ENCODE results near the gene GZF1. TPM values are rescaled to one million over a fixed set of nuclear protein-coding genes. Genes with fewer than 3 reads are reported as not detected.
A peak's percentile ranks its signal among the peaks of the same experiment; 100 is the strongest.

GZF1 gene
- 14.6 TPM for total RNA-seq
- long read RNA-seq, full-length matches to known transcripts, result 3 of 4 reads
- long read RNA-seq, partial matches to known transcripts, result 0 of 4 reads
- long read RNA-seq, other reads (novel, unspliced or antisense), result 1 of 4 reads

GRCh38 chr20:23361476-23362391, at the start of gene GZF1:
TSS of gene GZF1 (plus strand) at chr20:23362182. CDS start at chr20:23364384, 2,202 bp downstream.
- peak; percentile 100 for DNase-seq (ENCODE audit: low spot score)

- no peak for DNase-seq (ENCODE audit: low spot score)
These were observed 48.7 kb upstream of the GZF1 start for GRCh38 chr20:23313271-23313670.

- no peak for DNase-seq (ENCODE audit: low spot score)
These were observed 47.3 kb upstream of the GZF1 start for GRCh38 chr20:23314699-23315098.

- no peak for DNase-seq (ENCODE audit: low spot score)
These were observed 46.9 kb upstream of the GZF1 start for GRCh38 chr20:23315099-23315498.

- DNase-seq (ENCODE audit: low spot score), result no peak
These were observed 45.4 kb upstream of the GZF1 start for GRCh38 chr20:23316626-23317025.

- DNase-seq (ENCODE audit: low spot score), result no peak
These were observed 44.9 kb upstream of the GZF1 start for GRCh38 chr20:23317081-23317480.

- DNase-seq (ENCODE audit: low spot score), result no peak
These were observed 43.6 kb upstream of the GZF1 start for GRCh38 chr20:23318347-23318746.

GRCh38 chr20:23320317-23320716, 41.7 kb upstream of the GZF1 start:
- DNase-seq (ENCODE audit: low spot score), result no peak

- no peak for DNase-seq (ENCODE audit: low spot score)
These were observed 36.9 kb upstream of the GZF1 start for GRCh38 chr20:23325107-23325506.

GRCh38 chr20:23326774-23327173, 35.2 kb upstream of the GZF1 start:
- no peak for DNase-seq (ENCODE audit: low spot score)

- DNase-seq (ENCODE audit: low spot score), result no peak
These were observed 34.2 kb upstream of the GZF1 start for GRCh38 chr20:23327617-23328333.

- no peak for DNase-seq (ENCODE audit: low spot score)
These were observed 30.3 kb upstream of the GZF1 start for GRCh38 chr20:23331450-23332350.

- no peak for DNase-seq (ENCODE audit: low spot score)
These were observed 29.5 kb upstream of the GZF1 start for GRCh38 chr20:23332467-23332866.

- no peak for DNase-seq (ENCODE audit: low spot score)
These were observed 27.9 kb upstream of the GZF1 start for GRCh38 chr20:23334111-23334510.

GRCh38 chr20:23335521-23335920, 26.5 kb upstream of the GZF1 start:
- no peak for DNase-seq (ENCODE audit: low spot score)

- DNase-seq (ENCODE audit: low spot score), result no peak
These were observed 25.5 kb upstream of the GZF1 start for GRCh38 chr20:23336476-23336875.

- DNase-seq (ENCODE audit: low spot score), result no peak
These were observed 24.7 kb upstream of the GZF1 start for GRCh38 chr20:23337312-23337711.

GRCh38 chr20:23339986-23340385, 22.0 kb upstream of the GZF1 start:
- no peak for DNase-seq (ENCODE audit: low spot score)

GRCh38 chr20:23340524-23340923, 21.5 kb upstream of the GZF1 start:
- DNase-seq (ENCODE audit: low spot score), result no peak

GRCh38 chr20:23341073-23341472, 20.9 kb upstream of the GZF1 start:
- DNase-seq (ENCODE audit: low spot score), result no peak

GRCh38 chr20:23343590-23343989, 18.4 kb upstream of the GZF1 start:
- no peak for DNase-seq (ENCODE audit: low spot score)

Measured in mesenteric fat pad (tissue), 1 donor.